H1 (cell line): Measurements from ENCODE around the gene CEP89. TPM values are rescaled to one million over a fixed set of nuclear protein-coding genes. Genes with fewer than 3 reads are reported as not detected.

Experiments
- CTCF ChIA-PET: fragments of 300-600 bp; sonication (Branson Sonifier 250); formaldehyde crosslinking; loops from one replicate; lab custom pipeline; 2021; ENCODE audit not compliant: partially characterized antibody; lab: Charles Lee
- POLR2A ChIA-PET: fragments of 300-600 bp; sonication (Branson Sonifier 250); formaldehyde crosslinking; loops from one replicate; lab custom pipeline; 2021; ENCODE audit warnings: inconsistent platforms; ENCODE audit not compliant: partially characterized antibody; lab: Charles Lee
- DNase-seq, 2 experiments: peaks; one replicate each; pipeline versions ENCODE4 v3.0.0 to v3.0.0-alpha.2; 2010 to 2022; ENCODE audit warnings: low spot score in 2 of 2, low read depth in 1 of 2, mixed read lengths in 1 of 2
- FAIRE-seq: peaks from 2 replicates; lab custom pipeline; 2011; peaks lifted over from hg19 to GRCh38; lab: Jason Lieb, UNC
- H2AFZ ChIP-seq: 2 replicates; pipeline ENCODE4 v1.8.1; 2012; ENCODE audit warnings: low read length, inconsistent platforms
- H2AK5ac ChIP-seq: 2 replicates; pipeline ENCODE4 v1.6.1; 2013; ENCODE audit warnings: low read depth, low read length
- H2BK120ac ChIP-seq: replicated peaks from 2 replicates; pipeline ENCODE3; 2013; ENCODE audit warnings: low read depth, low read length, inconsistent platforms
- H2BK12ac ChIP-seq: 2 replicates; pipeline ENCODE4 v1.6.1; 2013; ENCODE audit warnings: low read depth, low read length
- H2BK15ac ChIP-seq: 2 replicates; pipeline ENCODE4 v1.6.1; 2013; ENCODE audit warnings: low read length
- H2BK20ac ChIP-seq: 2 replicates; pipeline ENCODE4 v1.6.1; 2013; ENCODE audit warnings: low read length
- H2BK5ac ChIP-seq: 2 replicates; pipeline ENCODE4 v1.6.1; 2013; ENCODE audit warnings: low read depth, low read length
- H3K14ac ChIP-seq: 2 replicates; pipeline ENCODE4 v1.6.1; 2013; ENCODE audit warnings: inconsistent platforms; ENCODE audit not compliant: insufficient read length
- H3K18ac ChIP-seq: 2 replicates; pipeline ENCODE4 v1.6.1; 2013; ENCODE audit warnings: low read length; ENCODE audit errors: extremely low read depth
- H3K23ac ChIP-seq: 2 replicates; pipeline ENCODE4 v1.6.1; 2013; ENCODE audit warnings: inconsistent platforms; ENCODE audit not compliant: insufficient read length
- H3K23me2 ChIP-seq: 2 replicates; pipeline ENCODE4 v1.6.1; 2013; ENCODE audit warnings: low read depth, low read length
- H3K27ac ChIP-seq: 2 replicates; pipeline ENCODE4 v1.6.1; 2011; ENCODE audit warnings: low read depth, low read length, inconsistent platforms
- H3K27me3 ChIP-seq, 4 experiments: replicated peaks in 1 of 4; 1 replicate in 1 of 4; 2 replicates in 3 of 4; pipeline versions ENCODE4 v1.6.1 to v1.8.1; 2011 to 2013; ENCODE audit warnings: low read length in 3 of 4, mild to moderate bottlenecking in 3 of 4, inconsistent platforms in 2 of 4, mixed read lengths in 2 of 4, moderate library complexity in 1 of 4; ENCODE audit not compliant: control insufficient read depth in 3 of 4, insufficient read depth in 3 of 4; ENCODE audit errors: extremely low read depth in 1 of 4
- H3K36me3 ChIP-seq, 4 experiments: 2 replicates each; pipeline versions ENCODE4 v1.6.1 to v1.8.1; 2011 to 2013; ENCODE audit warnings: mild to moderate bottlenecking in 4 of 4, low read length in 3 of 4, moderate library complexity in 2 of 4, control low read depth in 1 of 4, inconsistent platforms in 1 of 4; ENCODE audit not compliant: insufficient read depth in 4 of 4, control insufficient read depth in 2 of 4
- H3K4ac ChIP-seq: replicated peaks from 2 replicates; pipeline ENCODE3; 2013; ENCODE audit warnings: low read length, low read depth, mixed read lengths, inconsistent platforms; ENCODE audit not compliant: insufficient read length
- H3K4me1 ChIP-seq, 4 experiments: replicated peaks in 1 of 4; 1 replicate in 1 of 4; 2 replicates in 3 of 4; pipeline versions ENCODE4 v1.6.1 to v1.8.1; 2011 to 2013; ENCODE audit warnings: low read length in 3 of 4, inconsistent platforms in 2 of 4, mixed read lengths in 1 of 4; ENCODE audit not compliant: insufficient read depth in 4 of 4, control insufficient read depth in 3 of 4
- H3K4me2 ChIP-seq, 2 experiments: 2 replicates each; pipeline versions ENCODE4 v1.6.1 to v1.8.1; 2011 to 2013; ENCODE audit warnings: low read depth in 2 of 2, low read length in 2 of 2, control low read depth in 1 of 2, inconsistent platforms in 1 of 2, mild to moderate bottlenecking in 1 of 2; ENCODE audit not compliant: insufficient read depth in 1 of 2
- H3K4me3 ChIP-seq, 4 experiments: fragments of 200-600, 300-600 bp in 1 of 4; sonication (generic), shearing (Covaris generic), sonication (Bioruptor Twin) in 1 of 4; 2 replicates each; pipeline versions ENCODE4 v1.5.1 to v1.8.1; 2011 to 2016; ENCODE audit warnings: low read length in 4 of 4, low read depth in 3 of 4, control low read depth in 2 of 4, inconsistent platforms in 2 of 4, mild to moderate bottlenecking in 2 of 4, mixed read lengths in 1 of 4, moderate library complexity in 1 of 4; ENCODE audit not compliant: insufficient read depth in 2 of 4; ENCODE audit errors: extremely low read depth in 1 of 4
- H3K56ac ChIP-seq: replicated peaks from 2 replicates; pipeline ENCODE3; 2013; ENCODE audit warnings: low read depth, mild to moderate bottlenecking, mixed read lengths, low read length, inconsistent platforms; ENCODE audit not compliant: insufficient read length
- H3K79me1 ChIP-seq: 2 replicates; pipeline ENCODE4 v1.6.1; 2013; ENCODE audit warnings: low read depth, low read length, control low read depth
- H3K79me2 ChIP-seq, 2 experiments: 2 replicates each; pipeline versions ENCODE4 v1.6.1 to v1.8.1; 2012 to 2013; ENCODE audit warnings: low read length in 2 of 2, mild to moderate bottlenecking in 2 of 2, inconsistent platforms in 1 of 2; ENCODE audit not compliant: insufficient read depth in 2 of 2, control insufficient read depth in 1 of 2
- H3K9ac ChIP-seq, 4 experiments: replicated peaks in 1 of 4; 1 replicate in 1 of 4; 2 replicates in 3 of 4; pipeline versions ENCODE4 v1.6.1 to v1.8.1; 2011 to 2013; ENCODE audit warnings: low read depth in 3 of 4, low read length in 3 of 4, control low read depth in 2 of 4, mild to moderate bottlenecking in 2 of 4, moderate library complexity in 2 of 4, inconsistent platforms in 1 of 4; ENCODE audit errors: extremely low read depth in 1 of 4
- H3K9me3 ChIP-seq, 2 experiments: 2 replicates each; pipeline versions ENCODE4 v1.6.1 to v1.8.1; 2012 to 2013; ENCODE audit warnings: mild to moderate bottlenecking in 2 of 2, moderate library complexity in 2 of 2, control low read depth in 1 of 2, inconsistent platforms in 1 of 2, low read depth in 1 of 2, low read length in 1 of 2, mixed read lengths in 1 of 2; ENCODE audit not compliant: insufficient read depth in 2 of 2
- H4K20me1 ChIP-seq, 2 experiments: replicated peaks in 1 of 2; 2 replicates each; pipeline versions ENCODE3 to v1.8.1; 2011 to 2013; ENCODE audit warnings: inconsistent platforms in 2 of 2, low read length in 2 of 2, mild to moderate bottlenecking in 1 of 2; ENCODE audit not compliant: insufficient read depth in 2 of 2, control insufficient read depth in 1 of 2
- H4K5ac ChIP-seq: 2 replicates; pipeline ENCODE4 v1.6.1; 2013; ENCODE audit warnings: low read length, low read depth, mixed read lengths, inconsistent platforms; ENCODE audit not compliant: insufficient read length
- H4K8ac ChIP-seq: 2 replicates; pipeline ENCODE4 v1.8.0; 2013; ENCODE audit warnings: mild to moderate bottlenecking, moderate library complexity, low read length, inconsistent platforms; ENCODE audit not compliant: insufficient read depth; ENCODE audit errors: extremely low read depth
- H4K91ac ChIP-seq: replicated peaks from 2 replicates; pipeline ENCODE3; 2013; ENCODE audit warnings: low read length, mixed read lengths, inconsistent platforms; ENCODE audit not compliant: insufficient read length
- RAD21 ChIP-seq, 2 experiments: IDR thresholded peaks in 1 of 2; conservative IDR thresholded peaks in 1 of 2; 2 replicates each; pipeline ENCODE4 v1.6.1; 2011; ENCODE audit warnings: low read depth in 2 of 2, low read length in 2 of 2, improper control_type of control experiment in 1 of 2, inconsistent platforms in 1 of 2, mild to moderate bottlenecking in 1 of 2, moderate library complexity in 1 of 2
- TCF12 ChIP-seq: IDR thresholded peaks from 2 replicates; pipeline ENCODE4 v1.6.1; 2011; ENCODE audit warnings: low read depth, mild to moderate bottlenecking, low read length
- WGBS, 2 experiments: shearing (Covaris generic) in 1 of 2; methylation state at CpG; one replicate each; pipeline versions ENCODE4 v1.1.6 to v1.1.7; 2013 to 2015; ENCODE audit warnings: low lambda C conversion rate in 2 of 2, mixed read lengths in 2 of 2, inconsistent platforms in 1 of 2, low coverage in 1 of 2, missing lambda C conversion rate in 1 of 2; ENCODE audit not compliant: insufficient replicate concordance in 2 of 2, insufficient coverage in 1 of 2, insufficient read length in 1 of 2; ENCODE audit errors: extremely low coverage in 1 of 2, missing lambda C conversion rate in 1 of 2; 5-methylcytosine and 5-hydroxymethylcytosine counted together
- polyA plus RNA-seq, 7 experiments: library from polyadenylated mRNA; depleted of rRNA in 3 of 7; stranded (reverse) in 5 of 7; unstranded in 2 of 7; fragments of >200 nt in 5 of 7; fragments of 200-250 nt in 2 of 7; gene quantifications; 1 replicate in 5 of 7; 2 replicates in 1 of 7; 4 replicates in 1 of 7; pipeline versions ENCODE4 v1.2.1 to v1.2.3, GENCODE V29; 2011 to 2013; ENCODE audit warnings: missing spikeins in 2 of 7, mixed read lengths in 2 of 7
- total RNA-seq: library from RNA; stranded (reverse); fragmentation: NEBNext Ultra II Directional; extraction: Animal tissue kit (Norgen Biotek cat#: 25700); gene quantifications from 2 replicates; pipeline ENCODE4 v1.2.1, GENCODE V29; 2021
- TF ChIP-seq, protein P1 (sequence below), 3 experiments: IDR thresholded peaks; 1 replicate in 2 of 3; 2 replicates in 1 of 3; pipeline versions ENCODE4 v1.5.1 to v1.6.1; 2011; ENCODE audit warnings: low read length in 3 of 3, mild to moderate bottlenecking in 3 of 3, inconsistent platforms in 2 of 3, low read depth in 1 of 3, moderate library complexity in 1 of 3; ENCODE audit not compliant: insufficient read depth in 1 of 3; ENCODE audit errors: control extremely low read depth in 1 of 3

Gene CEP89
- total and polyA plus RNA-seq, 2 of the 8 experiments (the other 6 are each of a cell fraction or from before 2014, with no cell fraction given) = 23.0 to 23.6 TPM

DNA sequence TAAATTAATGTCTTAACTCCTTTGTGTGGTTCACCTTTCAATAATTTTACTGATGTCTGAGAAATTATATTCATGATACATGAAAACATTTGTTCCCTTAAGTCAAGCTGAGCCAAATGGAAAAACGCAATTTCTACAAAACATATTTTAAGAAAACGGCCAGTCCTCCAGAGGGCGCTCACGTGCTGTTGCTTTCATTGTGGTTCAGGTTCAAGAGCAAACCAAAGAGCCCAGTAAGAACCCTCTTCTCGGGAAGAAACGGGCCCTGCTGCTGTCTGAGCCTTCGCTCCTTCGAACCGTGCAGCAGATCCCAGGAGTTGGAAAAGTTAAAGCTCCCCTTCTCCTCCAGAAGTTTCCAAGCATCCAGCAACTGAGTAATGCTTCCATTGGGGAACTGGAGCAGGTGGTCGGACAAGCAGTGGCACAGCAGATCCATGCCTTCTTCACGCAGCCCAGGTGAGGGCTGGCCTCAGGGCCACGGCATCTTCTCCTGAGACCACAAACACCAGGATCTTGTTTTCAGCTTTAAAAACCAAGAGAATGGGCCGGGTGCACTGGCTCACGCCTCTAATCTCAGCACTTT lies 4.6 kb upstream of the CEP89 start:
- Histone ChIP-seq H3K4me2 (no peak overlapping the region), H3K23ac (no peak overlapping the region), H3K36me3 (peaks cover 0 to 12% (median 6%) of the 10 kb centered on the region in 4 experiments; a peak in 6 of 8 replicates), H2BK12ac (no peak overlapping the region), H3K14ac (no peak overlapping the region), H4K5ac (no peak overlapping the region), H4K91ac (no peak overlapping the region), H2BK5ac (no peak overlapping the region), H3K23me2 (peaks cover 3% of the 10 kb centered on the region; the same call in 1 of the 2 replicates), H2BK15ac (no peak overlapping the region), H3K4ac (no peak overlapping the region), H2AFZ (no peak overlapping the region), H2BK20ac (no peak overlapping the region), H3K27me3 (no peaks in the 10 kb centered on the region), H3K18ac (no peak overlapping the region), H3K9me3 (no peaks in the 10 kb centered on the region), H3K4me3 (no peak overlapping the region), H2BK120ac (no peak overlapping the region), H3K79me2 (peaks cover 0 to 1% of the 10 kb centered on the region in 2 experiments; a peak in 2 of 4 replicates), H4K8ac (no peak overlapping the region), H3K79me1 (no peaks in the 10 kb centered on the region; the same call in 1 of the 2 replicates), H4K20me1 (peaks cover 0 to 2% of the 10 kb centered on the region in 2 experiments), H3K27ac (no peak overlapping the region), H3K9ac (no peak overlapping the region), H3K56ac (no peak overlapping the region), H3K4me1 (no peaks in the 10 kb centered on the region; a peak in 1 of 7 replicates), H2AK5ac (no peak overlapping the region)
- FAIRE-seq (no peak), DNase-seq (peak; percentile 31 to 89)
- POLR2A ChIA-PET = no interaction called here
- 63% methylated on average over 14 of the region's 14 CpGs; no CpG with 5 or more reads in 1 of the 2 experiments for WGBS, 2 experiments
- CTCF ChIA-PET = interaction anchor here (0.6 to 4.2 kb wide), 26 partner anchors 8 to 332 kb away, joined by 3 to 25 read pairs (median 4); partner anchors contain the start of gene GPATCH1
- TF ChIP-seq, protein P1, sequence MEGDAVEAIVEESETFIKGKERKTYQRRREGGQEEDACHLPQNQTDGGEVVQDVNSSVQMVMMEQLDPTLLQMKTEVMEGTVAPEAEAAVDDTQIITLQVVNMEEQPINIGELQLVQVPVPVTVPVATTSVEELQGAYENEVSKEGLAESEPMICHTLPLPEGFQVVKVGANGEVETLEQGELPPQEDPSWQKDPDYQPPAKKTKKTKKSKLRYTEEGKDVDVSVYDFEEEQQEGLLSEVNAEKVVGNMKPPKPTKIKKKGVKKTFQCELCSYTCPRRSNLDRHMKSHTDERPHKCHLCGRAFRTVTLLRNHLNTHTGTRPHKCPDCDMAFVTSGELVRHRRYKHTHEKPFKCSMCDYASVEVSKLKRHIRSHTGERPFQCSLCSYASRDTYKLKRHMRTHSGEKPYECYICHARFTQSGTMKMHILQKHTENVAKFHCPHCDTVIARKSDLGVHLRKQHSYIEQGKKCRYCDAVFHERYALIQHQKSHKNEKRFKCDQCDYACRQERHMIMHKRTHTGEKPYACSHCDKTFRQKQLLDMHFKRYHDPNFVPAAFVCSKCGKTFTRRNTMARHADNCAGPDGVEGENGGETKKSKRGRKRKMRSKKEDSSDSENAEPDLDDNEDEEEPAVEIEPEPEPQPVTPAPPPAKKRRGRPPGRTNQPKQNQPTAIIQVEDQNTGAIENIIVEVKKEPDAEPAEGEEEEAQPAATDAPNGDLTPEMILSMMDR (IDR thresholded peaks at IDR 0.05; ENCODE audit: control extremely low read depth in 1 of 3, insufficient read depth in 1 of 3, low read depth in 1 of 3, low read length in 3 of 3) = peak; percentile 39 to 84 (median 78)
- peak; percentile 89 to 92 for TF ChIP-seq RAD21 (IDR thresholded peaks at IDR 0.05 in 1 of 2, conservative IDR thresholded peaks at IDR 0.05 in 1 of 2; ENCODE audit: low read depth in 2 of 2, low read length in 2 of 2)
- no peak for TF ChIP-seq TCF12
